ENCODE results near the gene PDE6B.
A peak's percentile ranks its signal among the peaks of the same experiment; 100 is the strongest.

Gene PDE6B

GRCh38 chr4:678331-679103 lies 53.1 kb downstream of the PDE6B start:
- no peak for TF ChIP-seq CTCF (IDR thresholded peaks at IDR 0.05; ENCODE audit: low read depth, low read length)
- H3K4me3 ChIP-seq (ENCODE audit: low read depth, low read length): no peak overlapping the region

- no peak overlapping the region for H3K4me3 ChIP-seq (ENCODE audit: low read depth, low read length)
- TF ChIP-seq CTCF (IDR thresholded peaks at IDR 0.05; ENCODE audit: low read depth, low read length): no peak
Observed at GRCh38 chr4:679104-679481, 53.7 kb downstream of the PDE6B start.

- no peak for TF ChIP-seq CTCF (IDR thresholded peaks at IDR 0.05; ENCODE audit: low read depth, low read length)
- no peak overlapping the region for H3K4me3 ChIP-seq (ENCODE audit: low read depth, low read length)
Observed at GRCh38 chr4:679629-680028, 54.3 kb downstream of the PDE6B start.

GRCh38 chr4:680091-680490 lies 54.7 kb downstream of the PDE6B start:
- no peak overlapping the region for H3K4me3 ChIP-seq (ENCODE audit: low read depth, low read length)

GRCh38 chr4:680551-680927 lies 55.2 kb downstream of the PDE6B start:
- H3K4me3 ChIP-seq (ENCODE audit: low read depth, low read length): peak overlapping the region; percentile 46
- no peak for TF ChIP-seq CTCF (IDR thresholded peaks at IDR 0.05; ENCODE audit: low read depth, low read length)

More at GRCh38 chr4:680091-680490, 54.7 kb downstream of the PDE6B start:
- TF ChIP-seq CTCF (IDR thresholded peaks at IDR 0.05; ENCODE audit: low read depth, low read length): no peak

GRCh38 chr4:680928-681645 lies 55.7 kb downstream of the PDE6B start:
- peak overlapping the region; percentile 46 for H3K4me3 ChIP-seq (ENCODE audit: low read depth, low read length)

More at GRCh38 chr4:680928-681645, 55.7 kb downstream of the PDE6B start:
- no peak for TF ChIP-seq CTCF (IDR thresholded peaks at IDR 0.05; ENCODE audit: low read depth, low read length)

Data from WI38 (cell line).